ENCODE results near the gene CDKN2D. TPM values are rescaled to one million over a fixed set of nuclear protein-coding genes. Genes with fewer than 3 reads are reported as not detected.

The CDKN2D gene
- total and polyA plus RNA-seq, 10 of the 15 experiments (the other 5 are each of a cell fraction or from before 2014, with no cell fraction given) = 0.53 to 17.2 (median 6.7) TPM

DNA sequence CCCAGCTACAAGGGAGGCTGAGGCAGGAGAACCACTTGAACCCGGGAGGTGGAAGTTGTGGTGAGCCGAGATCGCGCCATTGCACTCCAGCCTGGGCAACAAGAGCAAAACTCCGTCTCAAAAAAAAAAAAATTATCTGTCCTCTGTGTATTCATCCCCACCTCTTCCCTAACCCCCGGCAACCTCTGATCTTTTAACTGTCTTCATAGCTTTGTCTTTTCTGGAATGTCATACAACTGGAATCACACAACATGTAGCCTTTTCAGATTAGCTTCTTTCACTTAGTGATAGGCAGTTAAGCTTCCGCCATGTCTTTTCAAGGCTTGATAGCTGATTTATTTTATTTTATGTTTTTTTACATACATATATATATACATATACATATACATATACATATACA lies 43.1 kb downstream of the CDKN2D start:
- H3K4me2 ChIP-seq (ENCODE audit: control insufficient read depth, insufficient read depth) = no peak overlapping the region
- 83% methylated on average over 7 of the region's 7 CpGs for WGBS (ENCODE audit: insufficient coverage, insufficient replicate concordance, low lambda C conversion rate, missing lambda C conversion rate)
- no peak overlapping the region for H3K9ac ChIP-seq (ENCODE audit: control insufficient read depth, insufficient read depth, low read length)
- no peaks in the 10 kb centered on the region for H3K4me1 ChIP-seq (ENCODE audit: control insufficient read depth, insufficient read depth, low read length)
- H3K27ac ChIP-seq (ENCODE audit: control insufficient read depth, insufficient read depth) = no peak overlapping the region
- no peaks in the 10 kb centered on the region for H4K20me1 ChIP-seq (ENCODE audit: control insufficient read depth, insufficient read depth)
- no peaks in the 10 kb centered on the region for H3K9me3 ChIP-seq (replicated peaks; ENCODE audit: control insufficient read depth, insufficient read depth, low read length)
- intact Hi-C loops (cut with micrococcal nuclease; ENCODE audit: unreplicated experiment) = no loop called here
- no peaks in the 10 kb centered on the region for H3K27me3 ChIP-seq (replicated peaks in 1 of 2; ENCODE audit: control insufficient read depth in 2 of 2, insufficient read depth in 2 of 2, low read length in 1 of 2)
- in situ Hi-C loops (cut with MboI) = no loop called here
- no peak overlapping the region for H3K4me3 ChIP-seq
- SMC1A ChIA-PET (ENCODE audit: uncharacterized antibody, unreplicated experiment) = interaction anchor here (1.0 kb wide), 1 partner anchor 10 kb away, joined by 4 read pairs; no protein-coding TSS in a partner anchor
- H3K36me3 ChIP-seq (ENCODE audit: control insufficient read depth in 2 of 2, insufficient read depth in 2 of 2, low read length in 1 of 2) = no peaks in the 10 kb centered on the region
- no TSS peak for BruUV-seq (replicated peaks)
- no peaks in the 10 kb centered on the region for H3K79me2 ChIP-seq (ENCODE audit: control insufficient read depth, insufficient read depth, low read length)
- FAIRE-seq (no peak), DNase-seq (ENCODE audit: low read depth, low spot score) (no peak), ATAC-seq (no peak)
- H2AFZ ChIP-seq (ENCODE audit: control insufficient read depth, low read depth, low read length) = no peak overlapping the region
- CTCF ChIA-PET = interaction anchor here (0.6 to 1.0 kb wide), 5 partner anchors 15 to 269 kb away, joined by 3 to 5 read pairs (median 3); no protein-coding TSS in a partner anchor
- RAD21 ChIA-PET (ENCODE audit: unreplicated experiment) = no interaction called here
- POLR2A ChIA-PET = interaction anchor here (0.6 kb wide), 1 partner anchor 73 kb away, joined by 3 read pairs; no protein-coding TSS in a partner anchor
- TF ChIP-seq RAD21 (IDR thresholded peaks at IDR 0.05; ENCODE audit: insufficient read depth, low read depth, low read length) = no peak
- TF ChIP-seq SPI1 (IDR thresholded peaks at IDR 0.05; ENCODE audit: borderline replicate concordance, insufficient read depth, low read depth, low read length) = no peak
- no peak for TF ChIP-seq HDGF (IDR thresholded peaks at IDR 0.05)
- no peak for TF ChIP-seq RUNX3 (IDR thresholded peaks at IDR 0.05; ENCODE audit: low read length)
- TF ChIP-seq HDAC6 (IDR thresholded peaks at IDR 0.05; ENCODE audit: unreplicated experiment) = no peak
- TF ChIP-seq CHD2 (IDR thresholded peaks at IDR 0.05; ENCODE audit: borderline replicate concordance, low read depth, low read length) = no peak
- TF ChIP-seq, protein P1, sequence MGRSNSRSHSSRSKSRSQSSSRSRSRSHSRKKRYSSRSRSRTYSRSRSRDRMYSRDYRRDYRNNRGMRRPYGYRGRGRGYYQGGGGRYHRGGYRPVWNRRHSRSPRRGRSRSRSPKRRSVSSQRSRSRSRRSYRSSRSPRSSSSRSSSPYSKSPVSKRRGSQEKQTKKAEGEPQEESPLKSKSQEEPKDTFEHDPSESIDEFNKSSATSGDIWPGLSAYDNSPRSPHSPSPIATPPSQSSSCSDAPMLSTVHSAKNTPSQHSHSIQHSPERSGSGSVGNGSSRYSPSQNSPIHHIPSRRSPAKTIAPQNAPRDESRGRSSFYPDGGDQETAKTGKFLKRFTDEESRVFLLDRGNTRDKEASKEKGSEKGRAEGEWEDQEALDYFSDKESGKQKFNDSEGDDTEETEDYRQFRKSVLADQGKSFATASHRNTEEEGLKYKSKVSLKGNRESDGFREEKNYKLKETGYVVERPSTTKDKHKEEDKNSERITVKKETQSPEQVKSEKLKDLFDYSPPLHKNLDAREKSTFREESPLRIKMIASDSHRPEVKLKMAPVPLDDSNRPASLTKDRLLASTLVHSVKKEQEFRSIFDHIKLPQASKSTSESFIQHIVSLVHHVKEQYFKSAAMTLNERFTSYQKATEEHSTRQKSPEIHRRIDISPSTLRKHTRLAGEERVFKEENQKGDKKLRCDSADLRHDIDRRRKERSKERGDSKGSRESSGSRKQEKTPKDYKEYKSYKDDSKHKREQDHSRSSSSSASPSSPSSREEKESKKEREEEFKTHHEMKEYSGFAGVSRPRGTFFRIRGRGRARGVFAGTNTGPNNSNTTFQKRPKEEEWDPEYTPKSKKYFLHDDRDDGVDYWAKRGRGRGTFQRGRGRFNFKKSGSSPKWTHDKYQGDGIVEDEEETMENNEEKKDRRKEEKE (IDR thresholded peaks at IDR 0.05) = no peak
- TF ChIP-seq, protein P2, sequence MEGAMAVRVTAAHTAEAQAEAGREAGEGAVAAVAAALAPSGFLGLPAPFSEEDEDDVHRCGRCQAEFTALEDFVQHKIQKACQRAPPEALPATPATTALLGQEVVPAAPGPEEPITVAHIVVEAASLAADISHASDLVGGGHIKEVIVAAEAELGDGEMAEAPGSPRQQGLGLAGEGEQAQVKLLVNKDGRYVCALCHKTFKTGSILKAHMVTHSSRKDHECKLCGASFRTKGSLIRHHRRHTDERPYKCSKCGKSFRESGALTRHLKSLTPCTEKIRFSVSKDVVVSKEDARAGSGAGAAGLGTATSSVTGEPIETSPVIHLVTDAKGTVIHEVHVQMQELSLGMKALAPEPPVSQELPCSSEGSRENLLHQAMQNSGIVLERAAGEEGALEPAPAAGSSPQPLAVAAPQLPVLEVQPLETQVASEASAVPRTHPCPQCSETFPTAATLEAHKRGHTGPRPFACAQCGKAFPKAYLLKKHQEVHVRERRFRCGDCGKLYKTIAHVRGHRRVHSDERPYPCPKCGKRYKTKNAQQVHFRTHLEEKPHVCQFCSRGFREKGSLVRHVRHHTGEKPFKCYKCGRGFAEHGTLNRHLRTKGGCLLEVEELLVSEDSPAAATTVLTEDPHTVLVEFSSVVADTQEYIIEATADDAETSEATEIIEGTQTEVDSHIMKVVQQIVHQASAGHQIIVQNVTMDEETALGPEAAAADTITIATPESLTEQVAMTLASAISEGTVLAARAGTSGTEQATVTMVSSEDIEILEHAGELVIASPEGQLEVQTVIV (IDR thresholded peaks at IDR 0.05; ENCODE audit: borderline replicate concordance, partially characterized antibody) = no peak
- TF ChIP-seq KAT2A (conservative IDR thresholded peaks at IDR 0.05; ENCODE audit: control insufficient read depth, low read depth, low read length) = no peak
- no peak for TF ChIP-seq POLR2AphosphoS5 (IDR thresholded peaks at IDR 0.05; ENCODE audit: low read length)
- no peak for TF ChIP-seq NRF1 (conservative IDR thresholded peaks at IDR 0.05; ENCODE audit: low read depth, low read length)
- TF ChIP-seq MEF2A (IDR thresholded peaks at IDR 0.05; ENCODE audit: insufficient read depth, low read depth, low read length) = no peak
- TF ChIP-seq, protein P3, sequence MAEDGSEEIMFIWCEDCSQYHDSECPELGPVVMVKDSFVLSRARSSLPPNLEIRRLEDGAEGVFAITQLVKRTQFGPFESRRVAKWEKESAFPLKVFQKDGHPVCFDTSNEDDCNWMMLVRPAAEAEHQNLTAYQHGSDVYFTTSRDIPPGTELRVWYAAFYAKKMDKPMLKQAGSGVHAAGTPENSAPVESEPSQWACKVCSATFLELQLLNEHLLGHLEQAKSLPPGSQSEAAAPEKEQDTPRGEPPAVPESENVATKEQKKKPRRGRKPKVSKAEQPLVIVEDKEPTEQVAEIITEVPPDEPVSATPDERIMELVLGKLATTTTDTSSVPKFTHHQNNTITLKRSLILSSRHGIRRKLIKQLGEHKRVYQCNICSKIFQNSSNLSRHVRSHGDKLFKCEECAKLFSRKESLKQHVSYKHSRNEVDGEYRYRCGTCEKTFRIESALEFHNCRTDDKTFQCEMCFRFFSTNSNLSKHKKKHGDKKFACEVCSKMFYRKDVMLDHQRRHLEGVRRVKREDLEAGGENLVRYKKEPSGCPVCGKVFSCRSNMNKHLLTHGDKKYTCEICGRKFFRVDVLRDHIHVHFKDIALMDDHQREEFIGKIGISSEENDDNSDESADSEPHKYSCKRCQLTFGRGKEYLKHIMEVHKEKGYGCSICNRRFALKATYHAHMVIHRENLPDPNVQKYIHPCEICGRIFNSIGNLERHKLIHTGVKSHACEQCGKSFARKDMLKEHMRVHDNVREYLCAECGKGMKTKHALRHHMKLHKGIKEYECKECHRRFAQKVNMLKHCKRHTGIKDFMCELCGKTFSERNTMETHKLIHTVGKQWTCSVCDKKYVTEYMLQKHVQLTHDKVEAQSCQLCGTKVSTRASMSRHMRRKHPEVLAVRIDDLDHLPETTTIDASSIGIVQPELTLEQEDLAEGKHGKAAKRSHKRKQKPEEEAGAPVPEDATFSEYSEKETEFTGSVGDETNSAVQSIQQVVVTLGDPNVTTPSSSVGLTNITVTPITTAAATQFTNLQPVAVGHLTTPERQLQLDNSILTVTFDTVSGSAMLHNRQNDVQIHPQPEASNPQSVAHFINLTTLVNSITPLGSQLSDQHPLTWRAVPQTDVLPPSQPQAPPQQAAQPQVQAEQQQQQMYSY (CRISPR knock-in tag; IDR thresholded peaks at IDR 0.05) = no peak
- TF ChIP-seq SMAD1 (IDR thresholded peaks at IDR 0.05; ENCODE audit: low read depth, partially characterized antibody) = no peak

Data from GM12878 (cell line).